Lower leg skin (tissue), 3 donors: Measurements from ENCODE around the gene CPEB3.

Source experiments
- POLR2A ChIP-seq, 2 donors: fragments of 450-650 bp; IDR thresholded peaks; one replicate each; pipeline ENCODE4 v1.6.1; 2016 to 2017; ENCODE audit warnings: antibody characterized with exemption in 2 of 2, mild to moderate bottlenecking in 1 of 2, moderate library complexity in 1 of 2
- TF ChIP-seq, protein P1 (sequence below), 3 donors: fragments of 450-650 bp; IDR thresholded peaks; one replicate each; pipeline ENCODE4 v1.5.1; 2016; ENCODE audit warnings: antibody characterized with exemption in 3 of 3, mild to moderate bottlenecking in 3 of 3, moderate library complexity in 2 of 3

DNA sequence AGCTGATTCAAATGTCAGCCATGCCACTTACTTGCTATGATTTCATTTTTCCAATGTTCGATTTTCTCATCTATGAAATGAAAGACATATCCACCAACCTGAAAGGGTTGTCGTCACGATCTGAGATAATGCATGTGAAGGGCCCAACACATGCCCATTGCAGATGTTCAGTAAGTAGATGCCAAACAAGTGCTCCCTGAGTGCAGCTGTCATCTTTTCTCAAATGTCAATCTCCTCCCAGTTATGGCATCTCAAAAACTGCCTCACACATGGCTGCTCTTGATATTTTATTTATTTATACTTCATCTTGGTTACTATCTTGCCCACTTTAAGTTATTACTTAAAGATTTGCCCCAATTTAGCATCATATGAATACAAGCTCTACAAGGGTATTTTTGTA, 16.8 kb downstream of the CPEB3 start:
- TF ChIP-seq, protein P1, sequence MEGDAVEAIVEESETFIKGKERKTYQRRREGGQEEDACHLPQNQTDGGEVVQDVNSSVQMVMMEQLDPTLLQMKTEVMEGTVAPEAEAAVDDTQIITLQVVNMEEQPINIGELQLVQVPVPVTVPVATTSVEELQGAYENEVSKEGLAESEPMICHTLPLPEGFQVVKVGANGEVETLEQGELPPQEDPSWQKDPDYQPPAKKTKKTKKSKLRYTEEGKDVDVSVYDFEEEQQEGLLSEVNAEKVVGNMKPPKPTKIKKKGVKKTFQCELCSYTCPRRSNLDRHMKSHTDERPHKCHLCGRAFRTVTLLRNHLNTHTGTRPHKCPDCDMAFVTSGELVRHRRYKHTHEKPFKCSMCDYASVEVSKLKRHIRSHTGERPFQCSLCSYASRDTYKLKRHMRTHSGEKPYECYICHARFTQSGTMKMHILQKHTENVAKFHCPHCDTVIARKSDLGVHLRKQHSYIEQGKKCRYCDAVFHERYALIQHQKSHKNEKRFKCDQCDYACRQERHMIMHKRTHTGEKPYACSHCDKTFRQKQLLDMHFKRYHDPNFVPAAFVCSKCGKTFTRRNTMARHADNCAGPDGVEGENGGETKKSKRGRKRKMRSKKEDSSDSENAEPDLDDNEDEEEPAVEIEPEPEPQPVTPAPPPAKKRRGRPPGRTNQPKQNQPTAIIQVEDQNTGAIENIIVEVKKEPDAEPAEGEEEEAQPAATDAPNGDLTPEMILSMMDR (IDR thresholded peaks at IDR 0.05): no peak
- no peak for TF ChIP-seq POLR2A (IDR thresholded peaks at IDR 0.05)
